Stimulated activated CD8-positive, alpha-beta memory T cell treated with anti-CD3 and anti-CD28 coated beads, Interleukin-7, amount 100 ng/mL, for 48 hours (primary cell): ENCODE results near the gene HES1.
"Not testable (repeated sequence)": the region's sequence is repeated elsewhere in the genome, so short reads cannot be mapped to it uniquely, and the experiment has no call there.

Experiments
- DNase-seq, 2 donors: peaks; one replicate each; pipeline ENCODE4 v3.0.0-alpha.2; 2020; ENCODE audit warnings: low read depth in 1 of 2; ENCODE audit errors: extremely low read depth in 1 of 2

Gene HES1, protein sequence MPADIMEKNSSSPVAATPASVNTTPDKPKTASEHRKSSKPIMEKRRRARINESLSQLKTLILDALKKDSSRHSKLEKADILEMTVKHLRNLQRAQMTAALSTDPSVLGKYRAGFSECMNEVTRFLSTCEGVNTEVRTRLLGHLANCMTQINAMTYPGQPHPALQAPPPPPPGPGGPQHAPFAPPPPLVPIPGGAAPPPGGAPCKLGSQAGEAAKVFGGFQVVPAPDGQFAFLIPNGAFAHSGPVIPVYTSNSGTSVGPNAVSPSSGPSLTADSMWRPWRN

DNA sequence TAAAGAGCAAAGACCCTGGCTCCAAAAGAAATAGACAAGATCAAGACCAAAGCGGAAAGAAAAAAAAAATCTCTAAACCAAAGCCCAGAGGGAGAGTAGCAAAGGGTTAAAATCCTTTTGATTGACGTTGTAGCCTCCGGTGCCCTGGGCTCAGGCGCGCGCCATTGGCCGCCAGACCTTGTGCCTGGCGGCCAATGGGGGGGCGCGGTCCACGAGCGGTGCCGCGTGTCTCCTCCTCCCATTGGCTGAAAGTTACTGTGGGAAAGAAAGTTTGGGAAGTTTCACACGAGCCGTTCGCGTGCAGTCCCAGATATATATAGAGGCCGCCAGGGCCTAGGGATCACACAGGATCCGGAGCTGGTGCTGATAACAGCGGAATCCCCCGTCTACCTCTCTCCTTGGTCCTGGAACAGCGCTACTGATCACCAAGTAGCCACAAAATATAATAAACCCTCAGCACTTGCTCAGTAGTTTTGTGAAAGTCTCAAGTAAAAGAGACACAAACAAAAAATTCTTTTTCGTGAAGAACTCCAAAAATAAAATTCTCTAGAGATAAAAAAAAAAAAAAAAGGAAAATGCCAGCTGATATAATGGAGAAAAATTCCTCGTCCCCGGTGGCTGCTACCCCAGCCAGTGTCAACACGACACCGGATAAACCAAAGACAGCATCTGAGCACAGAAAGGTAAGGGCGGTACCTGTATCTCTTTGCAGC lies at the start of gene HES1:
HES1 (plus strand) TSS at position 343 of the 713 bp plus-strand sequence; CDS start at position 576, 233 bp downstream.
- DNase-seq, result peak in 1 of 2 donors; percentile 26

DNA sequence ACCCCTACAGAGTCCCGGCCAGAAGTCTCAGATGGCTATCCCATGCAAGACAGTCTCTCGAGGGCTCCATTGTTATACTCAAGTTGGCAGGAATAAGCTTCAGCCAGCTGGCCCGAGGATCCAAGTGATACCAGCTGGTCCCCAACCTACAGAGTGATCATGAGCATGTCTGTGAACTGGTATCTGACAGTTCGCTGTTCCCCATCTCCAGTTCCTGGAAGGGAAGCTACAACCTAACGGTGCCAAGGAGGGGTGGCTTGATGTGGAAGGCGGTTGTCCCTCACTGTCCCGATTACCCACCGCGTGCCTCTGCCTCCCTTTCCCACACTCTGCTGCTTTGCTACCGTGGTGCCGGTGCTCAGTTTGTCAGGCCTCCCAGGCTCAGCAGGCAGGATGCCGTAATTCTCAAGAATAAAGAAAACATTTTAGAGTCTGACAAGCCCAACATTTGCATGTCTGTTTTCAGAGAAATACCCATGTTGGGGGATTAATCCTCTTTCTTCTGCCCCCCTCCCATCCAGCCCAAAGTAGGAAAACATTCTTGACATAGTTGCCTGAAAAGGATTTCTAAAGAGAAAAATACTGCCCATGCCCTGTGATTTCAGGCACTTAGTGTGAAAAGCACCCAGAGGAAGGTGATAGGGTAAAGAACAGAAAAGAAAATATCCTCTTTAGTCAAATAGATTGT lies 49.4 kb upstream of the HES1 start:
- no peak for DNase-seq

DNA sequence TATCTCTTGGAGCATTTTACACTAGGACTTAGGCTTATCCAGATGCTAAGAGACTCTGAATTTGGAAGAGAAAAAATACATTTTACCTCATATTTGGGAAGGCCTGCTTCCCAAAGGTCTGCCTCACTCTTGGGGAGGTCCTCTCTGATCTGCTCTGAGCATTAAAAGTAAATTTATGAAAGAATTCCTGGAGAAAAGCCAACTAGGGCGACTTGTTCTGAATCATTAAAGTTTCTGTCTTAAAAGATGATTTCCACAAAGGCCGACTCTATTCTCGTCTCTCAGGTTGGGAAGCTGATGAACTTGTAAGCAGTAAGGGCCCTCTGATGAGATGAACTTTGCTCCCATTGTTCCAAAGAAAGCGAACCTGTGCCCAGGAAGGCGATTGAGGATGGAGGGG lies 48.7 kb upstream of the HES1 start:
- no peak for DNase-seq

DNA sequence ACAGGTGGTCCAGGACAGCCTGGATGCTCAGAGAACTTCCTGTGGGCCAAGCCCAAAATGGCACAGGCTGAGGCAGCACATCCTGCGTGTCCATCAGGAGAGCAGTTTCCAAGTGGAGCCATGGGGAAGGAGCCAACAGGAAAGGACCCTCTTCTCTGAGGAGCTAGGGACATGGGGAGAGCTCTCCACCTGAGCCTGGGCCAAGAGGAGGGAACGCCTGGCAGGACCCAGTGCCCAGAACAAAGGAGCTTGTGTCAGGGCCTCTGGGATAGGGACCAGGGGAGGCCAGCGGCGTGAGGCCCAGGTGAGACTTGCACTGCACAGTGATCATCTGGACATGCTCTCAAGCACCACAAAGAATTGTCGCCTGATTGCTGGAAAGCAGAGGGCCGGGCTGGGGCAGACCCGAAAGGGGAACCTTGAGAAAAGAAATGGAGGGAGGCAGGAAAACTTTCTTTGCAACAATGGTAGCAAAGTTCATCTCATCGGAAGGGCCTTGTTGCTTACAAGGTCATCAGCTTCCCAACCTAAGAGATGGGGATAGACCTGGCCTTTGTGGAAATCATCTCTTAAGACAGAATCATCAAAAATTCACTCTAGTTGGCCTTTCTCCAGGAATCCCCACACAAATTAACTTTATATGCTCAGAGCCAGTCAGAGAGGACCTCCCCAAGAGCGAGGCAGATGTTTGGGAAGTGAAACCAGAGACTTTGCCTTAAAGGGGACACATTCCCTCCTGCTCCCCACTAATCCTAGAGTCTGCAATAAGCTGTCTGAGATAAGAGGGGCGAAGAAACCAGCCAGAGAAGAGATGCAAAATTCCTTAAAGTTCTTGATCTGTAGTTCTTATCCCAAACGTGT lies 47.7 kb upstream of the HES1 start:
- no peak for DNase-seq

- DNase-seq, result no peak
Observed at GRCh38 chr3:194089357-194090177, 46.4 kb upstream of the HES1 start.

DNA sequence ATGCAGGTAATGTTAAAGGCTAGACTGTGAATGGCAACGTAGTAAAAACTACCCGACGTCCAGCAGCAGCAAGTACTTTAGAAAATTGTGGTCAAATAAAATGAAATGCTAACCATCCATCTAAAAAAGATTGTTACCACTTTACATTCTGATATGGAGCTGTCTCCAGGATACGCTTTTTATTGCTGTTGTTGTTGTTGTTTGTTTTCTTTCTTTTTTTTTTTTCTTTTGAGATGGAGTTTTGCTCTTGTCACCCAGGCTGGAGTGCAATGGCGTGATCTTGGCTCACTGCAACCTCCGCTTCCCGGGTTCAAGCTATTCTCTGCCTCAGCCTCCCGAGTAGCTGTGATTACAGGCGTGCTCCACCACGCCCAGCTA lies 45.8 kb upstream of the HES1 start:
- not testable (repeated sequence) for DNase-seq

- DNase-seq, result no peak
Observed at GRCh38 chr3:194090716-194091115, 45.2 kb upstream of the HES1 start.

- no peak for DNase-seq
Observed at GRCh38 chr3:194091141-194091540, 44.8 kb upstream of the HES1 start.

- not testable (repeated sequence) for DNase-seq
Observed at GRCh38 chr3:194091897-194092296, 44.1 kb upstream of the HES1 start.

GRCh38 chr3:194092881-194093301 lies 43.1 kb upstream of the HES1 start:
- DNase-seq, result no peak

GRCh38 chr3:194093842-194094241 lies 42.1 kb upstream of the HES1 start:
- DNase-seq, result no peak

GRCh38 chr3:194095464-194095863 lies 40.5 kb upstream of the HES1 start:
- no peak for DNase-seq

- DNase-seq, result no peak
Observed at GRCh38 chr3:194095902-194096301, 40.0 kb upstream of the HES1 start.

- no peak for DNase-seq
Observed at GRCh38 chr3:194097141-194097882, 38.6 kb upstream of the HES1 start.

GRCh38 chr3:194098081-194098842 lies 37.7 kb upstream of the HES1 start:
- DNase-seq, result no peak

- DNase-seq, result no peak
Observed at GRCh38 chr3:194098843-194099183, 37.1 kb upstream of the HES1 start.

DNA sequence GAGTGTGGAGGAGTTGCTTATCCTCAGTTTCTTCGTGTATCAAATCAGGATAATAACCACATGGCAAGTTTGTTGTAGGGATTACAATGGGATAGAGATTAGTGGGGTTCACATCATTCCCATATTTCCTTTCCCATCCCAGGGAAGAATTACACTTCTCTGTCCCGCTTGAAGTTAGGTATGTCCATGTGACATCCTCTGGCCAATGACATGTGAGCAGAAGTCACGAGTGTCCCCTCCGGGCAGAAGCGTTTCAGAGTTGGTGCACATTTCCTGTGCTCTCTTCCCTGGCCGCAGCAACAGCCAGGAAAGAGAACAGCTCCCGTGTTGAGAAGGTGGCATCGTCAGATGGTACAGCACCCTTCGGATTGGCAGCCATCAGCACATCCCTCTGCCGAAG lies 36.7 kb upstream of the HES1 start:
- DNase-seq, result no peak

GRCh38 chr3:194100856-194101390 lies 35.0 kb upstream of the HES1 start:
- DNase-seq, result no peak
